Islet of Langerhans (tissue), 1 donor: ENCODE results near the gene LRRN4.
"Not testable (repeated sequence)": the region's sequence is repeated elsewhere in the genome, so short reads cannot be mapped to it uniquely, and the experiment has no call there.

Source experiments
- FAIRE-seq: peaks from one replicate; lab custom pipeline; 2011; peaks lifted over from hg19 to GRCh38; lab: Jason Lieb, UNC

The LRRN4 gene

GRCh38 chr20:6058684-6059295 is 4.9 kb upstream of the LRRN4 start:
- no peak for FAIRE-seq

GRCh38 chr20:6057691-6058090 is 3.8 kb upstream of the LRRN4 start:
- no peak for FAIRE-seq

- no peak for FAIRE-seq
Measured at GRCh38 chr20:6057139-6057538, 3.3 kb upstream of the LRRN4 start.

GRCh38 chr20:6055981-6056569 is 2.2 kb upstream of the LRRN4 start:
- FAIRE-seq: no peak

GRCh38 chr20:6055161-6055783 is 1.4 kb upstream of the LRRN4 start:
- FAIRE-seq: no peak

GRCh38 chr20:6054689-6055051 is 810 bp upstream of the LRRN4 start:
- not testable (repeated sequence) for FAIRE-seq

GRCh38 chr20:6053064-6053775 is 640 bp downstream of the LRRN4 start:
- FAIRE-seq: no peak

- no peak for FAIRE-seq
Measured at GRCh38 chr20:6051505-6051904, 2.4 kb downstream of the LRRN4 start.

- FAIRE-seq: no peak
Measured at GRCh38 chr20:6048391-6048790, 5.5 kb downstream of the LRRN4 start.

GRCh38 chr20:6046432-6046831 is 7.4 kb downstream of the LRRN4 start:
- no peak for FAIRE-seq

GRCh38 chr20:6045566-6045965 is 8.3 kb downstream of the LRRN4 start:
- no peak for FAIRE-seq

- FAIRE-seq: no peak
Measured at GRCh38 chr20:6044115-6044514, 9.7 kb downstream of the LRRN4 start.

- no peak for FAIRE-seq
Measured at GRCh38 chr20:6041808-6042265, 12.0 kb downstream of the LRRN4 start.

GRCh38 chr20:6040958-6041807 is 12.7 kb downstream of the LRRN4 start:
- FAIRE-seq: no peak

- FAIRE-seq: no peak
Measured at GRCh38 chr20:6040540-6040939, 13.3 kb downstream of the LRRN4 start.

GRCh38 chr20:6039766-6040165 is 14.1 kb downstream of the LRRN4 start:
- no peak for FAIRE-seq

- no peak for FAIRE-seq
Measured at GRCh38 chr20:6038256-6038655, 15.6 kb downstream of the LRRN4 start.

- no peak for FAIRE-seq
Measured at GRCh38 chr20:6037082-6037481, 16.8 kb downstream of the LRRN4 start.

- FAIRE-seq: no peak
Measured at GRCh38 chr20:6036213-6036612, 17.6 kb downstream of the LRRN4 start.

- FAIRE-seq: peak; percentile 91
Measured at GRCh38 chr20:6034134-6034969, 19.5 kb downstream of the LRRN4 start.

- FAIRE-seq: not testable (repeated sequence)
Measured at GRCh38 chr20:6032907-6033306, 21.0 kb downstream of the LRRN4 start.
